H4 (cell line): ENCODE results near the gene NEK4. TPM values are rescaled to one million over a fixed set of nuclear protein-coding genes. Genes with fewer than 3 reads are reported as not detected.
"Not testable (repeated sequence)": the region's sequence is repeated elsewhere in the genome, so short reads cannot be mapped to it uniquely, and the experiment has no call there.

Experiments
- DNase-seq: peaks from one replicate; pipeline ENCODE4 v3.0.0-alpha.2; 2015; ENCODE audit warnings: low spot score
- total RNA-seq: library from RNA; depleted of rRNA; stranded (reverse); fragments of >200 nt; shearing (Covaris generic); gene quantifications from 2 replicates; pipeline ENCODE4 v1.2.3, GENCODE V29; 2014

NEK4 gene
- total RNA-seq, 1 experiment from 2014 or later: 9.0 TPM

DNA sequence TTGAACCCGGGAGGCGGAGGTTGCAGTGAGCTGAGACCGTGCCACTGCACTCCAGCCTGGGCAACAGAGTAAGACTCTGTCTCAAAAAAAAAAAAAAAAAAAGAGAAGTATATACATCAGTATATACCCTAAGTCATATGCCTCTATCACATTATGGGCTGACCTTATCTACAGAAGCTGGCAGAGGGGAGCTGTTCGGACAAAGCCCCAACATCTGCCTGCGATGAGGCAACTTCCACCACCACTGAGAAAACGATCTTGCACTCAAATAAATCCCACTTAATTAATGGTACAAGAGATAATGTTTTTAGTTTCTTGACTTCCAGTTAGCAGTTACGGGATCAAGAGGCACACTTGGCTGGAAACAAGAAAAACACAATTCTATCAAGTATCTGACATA, 67.4 kb downstream of the NEK4 start:
- no peak for DNase-seq

DNA sequence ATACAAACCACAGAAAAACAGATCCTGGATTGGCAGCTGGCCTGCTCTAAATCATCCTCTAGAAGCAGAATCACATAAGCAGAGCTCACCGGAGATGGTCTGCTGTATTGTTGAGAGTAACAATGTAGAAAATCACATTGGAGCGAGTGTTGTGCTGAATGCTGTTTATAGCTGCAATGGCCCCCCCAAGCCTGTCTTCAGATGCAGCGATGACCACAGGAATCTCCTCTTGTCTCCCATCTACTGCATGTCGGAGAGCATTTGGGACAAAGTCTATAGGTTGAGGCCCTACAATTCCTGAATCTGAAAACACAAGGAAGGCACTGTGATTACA, 73.1 kb downstream of the NEK4 start:
- no peak for DNase-seq

DNA sequence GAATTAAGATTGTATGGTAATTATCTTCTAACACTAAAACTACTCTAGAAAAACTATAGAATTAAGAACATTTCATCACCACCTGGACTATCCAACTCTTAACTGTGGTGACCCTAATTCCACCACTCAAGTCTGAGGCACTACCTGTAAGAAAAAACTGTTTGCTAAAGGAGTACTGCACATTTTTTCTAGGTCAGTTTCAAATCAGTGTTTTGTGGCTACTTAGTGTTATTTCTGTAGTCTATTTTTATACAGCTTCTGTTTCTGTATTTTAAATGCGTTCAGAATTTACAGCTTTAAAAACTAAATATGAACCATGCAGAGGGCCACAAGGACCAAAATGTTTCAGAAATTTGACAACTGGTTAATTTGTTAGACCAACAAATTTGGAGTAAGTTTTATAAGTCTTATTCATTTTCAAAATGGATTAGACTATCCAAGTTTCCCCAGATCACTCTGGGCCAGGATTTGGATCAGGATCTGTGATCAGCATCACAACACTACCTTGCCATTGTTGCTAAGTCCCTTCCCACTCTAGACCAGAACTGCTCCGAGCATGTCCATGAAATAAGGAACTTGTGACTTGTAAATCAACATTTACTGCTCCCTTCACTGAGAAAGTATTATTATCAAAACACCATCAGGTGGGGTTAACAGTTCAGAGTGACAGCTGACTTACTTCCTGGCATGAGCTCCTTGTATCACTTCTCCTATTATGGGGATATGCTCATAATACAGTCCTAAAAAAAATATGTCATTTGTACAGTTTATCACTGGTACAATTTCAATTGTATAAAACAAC, 73.7 kb downstream of the NEK4 start:
- no peak for DNase-seq

DNA sequence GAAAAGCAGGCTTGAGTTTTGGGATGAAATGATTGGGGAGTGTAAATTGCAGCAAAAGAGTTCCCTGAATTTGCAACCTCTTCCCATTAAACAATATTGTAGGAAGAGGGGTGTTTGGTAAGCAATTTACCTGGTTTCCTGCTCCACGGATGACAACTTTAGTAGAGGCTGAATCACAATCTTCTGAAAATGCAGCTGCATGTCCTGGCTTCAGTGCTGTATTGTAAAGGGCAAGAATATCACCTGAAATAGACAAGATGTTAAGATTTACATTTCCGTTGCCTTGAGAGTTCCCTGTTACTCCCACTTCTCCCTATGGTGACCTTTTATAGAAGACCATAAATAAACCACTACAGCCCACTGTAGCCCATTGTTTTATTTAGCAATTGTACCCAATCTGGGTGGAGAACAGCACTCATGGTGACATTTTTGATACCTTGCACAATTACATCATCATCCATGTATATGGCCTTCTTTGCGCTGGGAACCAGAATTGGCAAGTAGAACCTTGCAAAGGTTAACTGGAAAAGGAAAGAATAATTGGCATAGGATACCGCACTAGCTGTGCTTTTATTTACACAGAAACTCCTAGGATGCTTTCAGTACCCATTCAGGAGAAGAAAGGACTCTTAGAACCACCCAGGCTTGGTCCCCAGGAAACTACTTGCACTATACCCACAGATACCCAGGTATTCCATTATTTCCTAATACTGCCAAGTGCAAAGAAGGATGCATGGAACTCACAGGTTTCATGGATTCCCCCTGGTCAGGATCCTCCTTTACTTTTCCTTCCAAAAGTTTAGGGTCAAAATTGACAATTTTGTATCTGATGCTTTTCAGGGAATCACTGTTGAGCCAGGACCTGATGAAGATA, 74.7 kb downstream of the NEK4 start:
- DNase-seq: no peak

DNA sequence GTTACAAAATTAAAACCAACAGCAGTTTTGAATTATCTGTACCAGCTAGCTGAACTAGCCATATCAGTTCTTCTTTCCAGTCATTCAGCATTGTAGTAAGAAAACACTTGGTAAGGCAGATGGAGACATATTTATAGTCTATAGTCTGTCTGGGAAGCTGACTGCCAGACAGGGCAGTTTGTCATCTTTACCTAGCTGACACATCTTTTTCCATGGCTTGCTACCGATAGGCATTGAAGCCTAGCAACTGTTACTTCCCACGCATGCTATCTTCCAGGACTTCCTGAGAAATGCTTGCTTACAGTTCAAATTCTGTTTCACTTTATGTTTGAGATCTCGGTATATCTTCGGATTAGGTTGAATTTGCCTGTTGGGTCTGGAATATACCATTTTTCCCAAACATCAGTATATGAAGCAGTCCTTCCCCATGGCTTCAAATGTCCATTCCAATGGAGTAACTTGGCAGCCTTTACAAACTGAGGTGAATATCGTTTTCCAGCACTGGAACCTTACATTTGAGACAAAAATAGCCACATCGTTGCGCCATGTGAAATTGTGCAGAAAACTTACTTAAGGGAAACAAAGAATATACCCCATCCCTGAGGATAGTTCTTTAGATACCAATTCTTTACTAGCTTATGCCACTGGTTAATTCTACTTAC, 76.1 kb downstream of the NEK4 start:
- DNase-seq: no peak

DNA sequence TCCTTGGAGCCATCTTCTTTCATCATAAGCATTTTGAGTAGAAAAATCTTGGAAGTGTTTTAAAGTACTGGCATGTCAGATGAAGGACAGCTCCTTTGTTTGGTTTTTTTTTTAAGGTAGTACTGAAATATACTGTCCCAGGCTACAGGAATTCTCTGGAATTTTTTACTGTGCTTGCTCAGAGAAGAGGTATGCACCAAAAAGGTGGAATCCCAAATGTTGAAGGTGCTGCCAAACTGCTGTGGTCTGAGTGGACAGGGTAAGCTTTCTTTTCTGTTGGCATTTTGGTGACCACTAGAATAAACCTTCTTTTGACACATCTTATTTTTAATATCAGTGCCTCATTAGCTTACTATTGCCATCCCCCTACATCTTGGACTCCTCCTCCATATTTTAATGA, 77.7 kb downstream of the NEK4 start:
- DNase-seq: no peak

DNA sequence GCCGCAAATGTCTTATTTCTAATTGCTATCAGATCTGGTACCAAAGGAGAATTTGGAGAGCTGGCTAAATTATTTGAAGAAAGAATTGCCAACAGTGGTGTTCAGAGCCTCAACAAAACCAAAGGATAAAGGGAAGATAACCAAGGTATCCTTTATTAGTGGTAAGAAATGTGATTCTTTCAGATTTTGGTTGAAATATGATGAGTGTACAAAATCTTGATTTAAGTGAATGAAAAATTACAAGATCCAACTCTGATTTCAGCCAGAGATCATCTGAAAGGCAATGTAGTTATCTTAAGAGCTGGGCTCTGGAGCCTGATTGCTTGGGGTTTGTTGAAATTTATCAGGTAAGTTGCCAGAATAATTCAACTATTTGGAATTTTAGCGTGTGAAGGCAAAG, 80.2 kb downstream of the NEK4 start:
- no peak for DNase-seq

DNA sequence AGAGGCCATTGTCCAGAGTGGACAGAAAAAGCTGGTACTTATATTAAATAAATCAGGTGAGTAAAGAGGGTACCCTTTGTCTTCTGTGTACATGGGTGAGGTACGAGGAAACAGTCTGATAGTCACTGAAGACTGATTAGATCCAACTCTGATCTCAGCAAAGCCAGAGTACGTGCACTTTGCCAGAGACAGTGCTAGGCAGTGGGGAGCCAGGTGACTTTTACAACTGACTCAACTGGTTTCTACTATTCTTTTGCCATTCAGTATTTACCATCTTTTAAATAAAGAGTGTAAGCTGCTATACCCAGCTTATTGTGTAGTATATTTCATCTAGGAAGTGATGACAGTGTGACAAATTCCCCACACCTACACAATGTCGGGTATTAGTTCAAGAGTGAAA, 81.6 kb downstream of the NEK4 start:
- DNase-seq: no peak

DNA sequence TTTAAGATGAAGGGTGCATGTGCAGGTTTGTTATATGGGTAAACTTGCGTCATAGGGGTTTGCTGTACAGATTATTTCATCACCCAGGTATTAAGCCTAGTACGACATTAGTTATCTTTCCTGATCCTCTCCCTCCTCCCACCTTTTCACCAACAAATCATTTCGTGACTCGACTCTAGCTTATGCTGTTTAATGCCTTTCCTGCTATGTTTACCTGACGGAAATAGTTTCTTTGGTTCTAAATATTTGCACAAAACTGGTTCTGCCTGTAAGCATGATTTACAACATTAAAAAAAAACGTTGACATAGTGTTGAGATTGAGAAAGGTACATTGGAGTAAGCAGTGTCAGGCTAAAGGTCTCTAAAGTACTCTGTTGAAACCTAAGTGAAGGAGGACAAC, 82.5 kb downstream of the NEK4 start:
- DNase-seq: no peak

DNA sequence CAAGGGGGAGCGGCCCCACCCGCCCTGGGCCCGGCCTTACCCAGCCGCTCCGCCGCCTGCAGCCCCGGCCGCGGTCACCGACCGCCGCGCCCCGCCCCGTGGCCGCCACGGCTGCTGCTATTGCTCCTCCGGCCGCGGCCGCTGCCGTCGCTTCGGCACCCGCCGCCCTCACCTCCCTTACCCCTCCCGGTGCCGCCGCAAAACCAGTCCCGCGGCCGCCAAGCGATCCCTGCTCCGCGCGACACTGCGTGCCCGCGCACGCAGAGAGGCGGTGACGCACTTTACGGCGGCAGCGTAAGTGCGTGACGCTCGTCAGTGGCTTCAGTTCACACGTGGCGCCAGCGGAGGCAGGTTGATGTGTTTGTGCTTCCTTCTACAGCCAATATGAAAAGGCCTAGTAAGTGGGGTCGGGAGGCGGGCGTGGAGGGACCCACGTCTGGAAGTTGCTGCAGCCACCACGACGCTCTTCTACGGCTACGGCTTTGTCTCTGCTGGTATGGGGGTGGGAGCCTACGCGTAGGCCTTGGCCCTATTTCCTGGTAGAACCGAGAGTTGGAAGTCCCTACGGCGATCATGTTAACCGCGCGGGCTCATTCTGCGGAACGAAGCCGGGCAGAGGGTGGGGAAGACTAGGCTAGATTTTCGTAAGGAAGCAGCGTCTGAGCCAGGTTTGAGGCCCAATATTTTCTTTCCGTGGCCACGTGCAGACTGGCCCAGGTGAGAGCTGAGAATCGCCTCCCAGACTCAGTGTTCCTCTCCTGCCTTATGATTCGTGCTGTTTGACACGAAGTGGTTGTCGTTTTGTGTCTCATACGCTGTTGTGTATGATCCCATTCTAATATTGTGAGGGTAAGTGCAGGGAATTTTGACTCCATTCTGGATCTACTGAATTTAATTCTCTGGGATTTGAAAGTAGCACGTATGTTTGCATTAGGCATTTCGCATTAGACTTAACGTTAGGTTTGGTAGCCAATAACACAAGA, 84.7 kb downstream of the NEK4 start, which contains the start of the genes GNL3 and PBRM1:
Gene GNL3 (plus strand): TSS at position 324 of the 983 bp plus-strand sequence. CDS start 61 bp downstream, at position 385.
Gene PBRM1 (minus strand): TSS at position 205 of the 983 bp plus-strand sequence.
- peak; percentile 89 for DNase-seq

DNA sequence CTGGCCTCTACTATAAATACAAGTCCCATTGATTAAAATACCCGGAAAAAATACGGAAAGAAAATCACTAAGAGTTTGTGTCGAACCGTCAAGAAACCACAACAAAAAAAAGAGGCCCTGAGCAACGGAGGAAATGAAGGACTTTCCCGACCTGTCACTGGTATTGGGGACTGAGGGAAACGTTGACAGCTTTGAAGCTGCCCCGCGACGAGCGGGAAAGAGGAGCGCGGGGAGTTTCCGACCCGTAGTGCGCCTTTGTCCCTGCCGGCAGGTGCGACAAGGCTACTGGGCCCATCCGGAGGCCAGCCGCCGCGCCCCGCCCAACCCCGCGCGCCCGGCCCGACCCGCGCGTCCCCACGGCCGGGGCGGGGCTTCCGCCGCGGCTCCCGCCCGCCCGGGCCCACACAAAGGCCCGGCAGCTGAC, 85.4 kb downstream of the NEK4 start:
- DNase-seq: peak; percentile 27

DNA sequence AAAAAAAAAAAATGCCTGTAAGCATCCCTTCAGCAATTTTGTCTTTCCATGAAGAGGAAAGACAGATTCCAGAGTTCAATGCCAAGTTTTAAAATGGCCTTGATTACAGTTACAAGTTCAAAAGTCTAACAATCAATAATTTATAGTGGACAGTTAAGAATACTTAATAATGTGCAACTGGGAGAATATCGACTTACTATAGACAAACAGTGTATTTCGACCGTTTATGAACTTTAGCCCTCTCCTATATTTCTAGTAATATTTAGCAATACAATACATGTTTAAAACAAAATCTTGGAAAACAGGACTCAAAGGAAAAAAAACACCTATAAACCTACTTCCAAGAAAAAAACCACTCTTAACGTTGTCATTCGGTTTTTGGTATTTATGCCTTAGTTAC, 86.6 kb downstream of the NEK4 start:
- no peak for DNase-seq

DNA sequence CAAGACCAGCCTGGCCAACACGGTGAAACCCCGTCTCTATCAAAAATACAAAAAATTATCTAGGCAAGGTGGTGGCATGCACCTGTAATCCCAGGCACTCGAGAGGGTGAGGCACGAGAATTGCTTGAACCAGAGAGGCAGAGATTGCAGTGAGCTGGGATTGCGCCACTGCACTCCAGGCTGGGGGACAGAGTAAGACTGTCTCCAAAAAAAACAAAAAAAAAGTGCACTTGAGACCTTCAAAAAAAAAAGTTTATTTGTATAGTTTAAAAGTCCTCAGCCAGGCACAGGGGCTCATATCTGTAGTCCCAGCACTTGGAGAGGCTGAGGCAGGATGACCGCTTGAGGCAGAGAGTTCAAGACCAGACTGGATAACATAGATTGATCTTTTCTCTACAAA, 87.1 kb downstream of the NEK4 start:
- DNase-seq: no peak

DNA sequence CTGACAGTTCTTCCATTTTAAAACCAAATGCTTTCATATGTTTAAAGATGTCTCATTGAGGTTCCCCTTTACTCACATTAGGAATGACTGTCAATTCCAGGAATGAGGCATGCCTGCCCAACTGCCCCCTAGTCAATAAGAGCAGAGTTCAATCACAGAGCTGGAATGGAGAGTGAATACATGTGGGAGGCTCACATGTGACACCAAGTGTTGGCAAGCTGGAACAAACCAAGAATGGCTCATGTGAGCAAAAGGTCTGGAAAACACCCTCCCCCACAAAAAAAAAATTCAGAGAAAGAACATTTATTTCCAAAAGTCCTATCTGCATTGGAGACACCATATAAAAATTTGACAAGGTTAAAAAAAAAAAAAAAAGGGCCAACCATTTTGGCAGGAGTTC, 88.7 kb downstream of the NEK4 start:
- DNase-seq: peak; percentile 22

DNA sequence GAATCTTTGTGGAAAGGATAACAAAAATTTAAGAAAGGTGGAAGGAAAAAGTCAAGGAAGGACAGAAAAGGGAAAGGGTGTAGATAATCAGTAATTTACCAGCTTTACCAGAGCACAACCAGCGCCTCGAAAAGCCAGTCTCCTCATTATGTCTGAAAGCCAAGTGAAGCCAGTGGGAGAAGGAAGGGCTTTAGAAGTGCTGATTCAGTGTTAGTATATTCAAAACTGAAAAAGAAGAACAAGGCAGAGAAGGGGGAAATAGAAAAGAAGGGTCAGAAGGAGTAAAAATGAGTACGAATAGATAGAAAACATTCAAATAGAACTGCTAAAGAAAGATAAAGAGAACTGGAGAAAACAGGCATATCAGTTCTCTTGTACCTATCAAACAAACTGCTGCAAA, 89.1 kb downstream of the NEK4 start:
- no peak for DNase-seq

DNA sequence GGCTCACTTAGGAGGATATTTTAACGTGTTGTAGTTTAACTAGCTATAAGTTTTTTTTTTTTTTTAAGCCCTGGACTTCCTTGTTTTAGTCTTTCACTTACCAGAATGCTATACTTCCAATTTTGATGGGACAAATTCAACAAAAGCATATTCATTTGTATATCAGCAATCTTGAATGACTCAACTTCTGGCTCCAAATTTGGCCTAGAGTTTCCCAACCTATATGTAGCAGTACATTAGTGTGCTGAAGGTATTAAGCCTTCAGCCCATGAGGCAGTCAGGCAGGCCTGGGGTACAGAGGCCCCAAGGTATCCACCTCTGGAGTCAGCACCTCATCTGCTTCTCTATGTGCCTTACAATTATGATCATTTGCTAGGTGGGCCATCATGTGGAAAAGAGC, 90.9 kb downstream of the NEK4 start:
- no peak for DNase-seq

DNA sequence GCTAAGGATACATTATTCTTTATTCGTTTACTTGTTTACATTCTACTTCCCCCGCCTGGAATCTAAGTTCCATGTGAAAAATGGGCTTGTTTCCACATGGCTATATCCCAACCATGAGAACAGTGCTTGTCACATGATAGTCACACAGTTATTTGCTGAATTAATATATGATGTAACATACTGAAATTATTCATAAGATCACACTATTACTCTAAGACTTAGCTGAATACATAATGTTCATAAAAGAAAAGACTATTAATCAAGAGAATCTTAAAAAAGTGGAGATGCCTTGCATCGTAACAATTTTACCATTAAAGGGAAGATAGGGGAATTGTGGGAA, 91.6 kb downstream of the NEK4 start:
- DNase-seq: no peak

DNA sequence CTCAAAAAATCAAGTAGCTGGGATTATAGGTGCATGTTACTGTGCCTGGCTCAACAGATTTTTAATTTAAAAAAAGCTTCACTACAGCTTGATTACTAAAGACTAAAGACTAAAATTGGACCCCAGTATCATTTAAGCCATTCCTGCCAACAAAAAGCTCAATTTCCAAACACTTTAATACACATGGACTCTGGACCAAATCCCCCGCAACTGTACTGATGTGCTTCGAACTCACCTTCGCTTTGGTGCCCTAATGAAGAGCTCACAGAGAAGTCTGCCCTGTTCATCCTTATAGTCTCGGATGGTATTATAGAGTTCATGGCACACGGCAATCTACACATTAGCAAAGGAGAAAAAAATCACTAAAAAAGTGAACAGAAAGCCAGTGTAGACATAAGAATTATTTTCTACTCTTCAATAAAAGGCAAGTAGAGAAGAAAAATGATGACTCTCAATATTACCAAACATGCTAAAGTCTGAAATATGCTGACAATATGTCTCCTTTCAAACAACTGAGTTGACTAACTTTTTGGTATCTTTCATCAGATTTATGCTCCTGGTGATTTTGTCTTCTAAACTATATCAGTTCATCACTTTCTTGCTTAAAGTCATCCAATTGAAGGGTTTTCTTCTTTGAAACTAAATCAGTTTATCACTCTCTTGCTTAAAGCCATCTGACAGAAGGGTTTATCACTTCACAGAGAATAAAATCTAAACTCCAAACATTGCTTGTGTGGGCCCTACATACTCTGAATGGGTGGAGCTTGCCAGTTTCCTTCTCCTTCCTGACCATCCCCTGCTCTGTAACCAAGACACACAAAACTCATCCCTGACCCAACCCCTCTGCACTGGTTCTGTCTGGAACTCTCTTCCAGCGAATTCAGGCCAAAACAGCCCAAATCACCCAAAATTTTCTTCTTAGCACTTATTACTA, 92.2 kb downstream of the NEK4 start:
- no peak for DNase-seq

DNA sequence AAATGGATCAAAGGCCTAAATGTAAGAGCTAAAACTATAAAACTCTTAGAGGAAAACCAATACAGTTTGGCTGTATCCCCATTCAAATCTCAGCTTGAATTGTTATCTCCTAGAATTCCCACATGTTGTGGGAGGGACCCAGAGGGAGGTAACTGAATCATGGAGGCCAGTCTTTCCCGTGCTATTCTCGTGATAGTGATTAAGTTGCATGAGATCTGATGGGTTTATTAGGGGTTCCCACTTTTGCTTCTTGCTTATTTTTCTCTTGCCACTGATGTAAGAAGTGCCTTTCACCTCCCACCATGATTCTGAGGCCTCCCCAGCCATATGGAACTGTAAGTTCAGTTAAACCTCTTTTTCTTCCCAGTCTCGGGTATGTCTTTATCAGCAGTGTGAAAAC, 94.5 kb downstream of the NEK4 start:
- DNase-seq: not testable (repeated sequence)

DNA sequence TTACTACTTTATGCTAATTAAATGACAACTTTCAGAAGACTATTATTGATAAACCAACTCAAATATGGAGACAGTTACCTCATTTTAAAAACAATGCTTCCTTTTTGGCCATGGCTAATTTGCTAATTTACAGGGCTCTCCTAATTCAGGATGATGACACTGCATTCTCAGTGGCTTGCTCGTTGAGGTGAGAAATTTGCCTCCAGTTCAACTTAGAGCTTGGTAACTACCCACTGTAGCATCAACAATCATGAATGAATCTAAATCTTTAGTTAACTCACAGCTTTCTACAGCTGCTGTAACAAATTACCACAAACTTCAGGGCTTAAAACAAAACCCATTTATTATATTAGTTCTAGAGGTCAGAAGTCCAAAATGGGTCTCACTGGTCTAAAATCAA, 99.1 kb downstream of the NEK4 start:
- no peak for DNase-seq
